Adrenal gland (tissue), 5 donors: Measurements from ENCODE around the gene PAPOLA.

Experiments
- POLR2A ChIP-seq, 2 donors: fragments of 450-650 bp; IDR thresholded peaks; one replicate each; pipeline ENCODE4 v1.6.1; 2017; ENCODE audit warnings: antibody characterized with exemption in 2 of 2, mild to moderate bottlenecking in 2 of 2, moderate library complexity in 1 of 2
- TF ChIP-seq, protein P1 (sequence below), 6 experiments: fragments of 450-650 bp in 4 of 6; fragments of 200-600 bp in 2 of 6; sonication (generic) in 1 of 6; IDR thresholded peaks; 1 replicate in 5 of 6; 2 replicates in 1 of 6; pipeline versions ENCODE4 v1.5.1 to v1.8.0; 2016 to 2021; ENCODE audit warnings: antibody characterized with exemption in 6 of 6, mild to moderate bottlenecking in 2 of 6, moderate library complexity in 1 of 6
- donor health status: DM: no; HTN: no; CAD: no.

- no peak for TF ChIP-seq POLR2A (IDR thresholded peaks at IDR 0.05)
- TF ChIP-seq, protein P1, sequence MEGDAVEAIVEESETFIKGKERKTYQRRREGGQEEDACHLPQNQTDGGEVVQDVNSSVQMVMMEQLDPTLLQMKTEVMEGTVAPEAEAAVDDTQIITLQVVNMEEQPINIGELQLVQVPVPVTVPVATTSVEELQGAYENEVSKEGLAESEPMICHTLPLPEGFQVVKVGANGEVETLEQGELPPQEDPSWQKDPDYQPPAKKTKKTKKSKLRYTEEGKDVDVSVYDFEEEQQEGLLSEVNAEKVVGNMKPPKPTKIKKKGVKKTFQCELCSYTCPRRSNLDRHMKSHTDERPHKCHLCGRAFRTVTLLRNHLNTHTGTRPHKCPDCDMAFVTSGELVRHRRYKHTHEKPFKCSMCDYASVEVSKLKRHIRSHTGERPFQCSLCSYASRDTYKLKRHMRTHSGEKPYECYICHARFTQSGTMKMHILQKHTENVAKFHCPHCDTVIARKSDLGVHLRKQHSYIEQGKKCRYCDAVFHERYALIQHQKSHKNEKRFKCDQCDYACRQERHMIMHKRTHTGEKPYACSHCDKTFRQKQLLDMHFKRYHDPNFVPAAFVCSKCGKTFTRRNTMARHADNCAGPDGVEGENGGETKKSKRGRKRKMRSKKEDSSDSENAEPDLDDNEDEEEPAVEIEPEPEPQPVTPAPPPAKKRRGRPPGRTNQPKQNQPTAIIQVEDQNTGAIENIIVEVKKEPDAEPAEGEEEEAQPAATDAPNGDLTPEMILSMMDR (IDR thresholded peaks at IDR 0.05) = no peak
Measured at GRCh38 chr14:96571311-96571710, 69.1 kb downstream of the PAPOLA start.
